Measurements from ENCODE around the gene MRPL23.

The MRPL23 gene

DNA sequence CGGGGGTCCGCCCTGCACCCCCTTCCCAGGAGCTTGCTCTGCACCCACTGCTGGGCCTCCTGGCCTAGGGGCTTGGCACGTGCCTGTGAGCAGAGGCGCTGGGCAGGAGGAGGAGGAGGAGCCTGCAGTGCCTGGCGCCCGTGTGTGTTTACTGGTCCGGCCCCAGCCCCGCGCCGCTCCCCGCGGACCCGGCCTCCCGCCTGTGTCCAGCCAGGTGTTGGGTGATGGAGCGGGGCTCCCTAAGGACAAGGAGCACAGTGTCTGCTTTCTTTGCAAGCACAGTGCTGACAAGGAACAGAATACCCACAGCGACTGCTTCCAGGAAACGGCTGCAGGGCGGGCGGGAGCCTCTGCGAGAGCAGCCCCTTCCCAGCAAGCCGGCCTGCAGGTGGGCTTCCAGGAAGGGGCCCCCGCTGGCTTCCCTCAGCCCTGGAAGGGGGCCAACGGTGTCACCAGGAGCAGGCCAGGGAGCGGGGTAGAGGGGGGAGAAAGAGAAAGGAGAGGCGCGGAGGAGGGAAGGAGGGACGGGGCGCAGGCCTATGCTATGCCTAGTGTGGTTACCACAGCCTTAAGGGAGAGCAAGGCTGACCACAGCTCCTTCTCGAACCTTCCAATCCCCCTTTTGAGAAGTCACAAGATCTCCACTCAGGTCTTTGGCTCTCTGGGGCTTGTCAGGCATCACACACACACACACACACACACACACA is 43.9 kb downstream of the MRPL23 start:
- no peak for DNase-seq (ENCODE audit: low read depth)

DNA sequence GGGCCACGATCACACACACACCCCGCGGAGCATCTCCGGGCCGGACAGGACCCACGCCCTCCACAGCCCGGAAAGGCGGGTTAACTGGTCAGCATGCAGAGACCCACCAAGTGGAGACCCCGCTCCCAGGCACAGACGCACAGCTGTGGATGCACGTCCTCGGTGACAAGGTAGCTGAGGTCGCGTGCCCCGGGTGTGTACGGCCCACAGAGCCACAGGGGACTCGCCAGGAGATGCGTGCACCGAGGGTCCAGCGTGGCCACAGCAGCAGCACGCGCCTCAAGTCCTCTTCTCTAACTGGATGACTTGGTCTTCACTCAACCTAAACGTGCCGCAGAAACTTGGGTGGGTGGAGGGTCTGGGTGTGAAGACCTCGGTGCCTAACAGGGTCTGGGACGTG is 45.0 kb downstream of the MRPL23 start:
- DNase-seq (ENCODE audit: low read depth), result no peak

DNA sequence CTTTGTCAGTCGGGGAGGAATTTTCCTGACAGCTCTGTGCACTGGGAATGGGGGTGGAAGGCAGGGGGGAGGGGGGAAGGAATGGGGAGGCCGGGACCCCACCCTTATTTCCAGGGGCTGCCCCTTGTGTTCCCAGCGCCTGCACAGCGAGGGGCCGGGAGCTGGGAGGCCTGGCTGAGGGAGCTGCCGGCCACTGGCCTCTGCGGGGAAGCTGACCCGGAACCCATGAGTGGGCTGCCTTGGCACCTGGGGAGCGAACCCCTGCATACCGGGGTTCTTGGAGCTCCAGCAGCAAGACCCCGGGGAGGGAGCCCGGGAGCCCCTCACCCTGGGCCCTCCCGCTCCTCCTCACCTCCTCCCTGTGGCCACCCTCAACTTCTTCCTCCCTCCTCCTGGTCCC is 47.0 kb downstream of the MRPL23 start:
- DNase-seq (ENCODE audit: low read depth), result no peak

DNA sequence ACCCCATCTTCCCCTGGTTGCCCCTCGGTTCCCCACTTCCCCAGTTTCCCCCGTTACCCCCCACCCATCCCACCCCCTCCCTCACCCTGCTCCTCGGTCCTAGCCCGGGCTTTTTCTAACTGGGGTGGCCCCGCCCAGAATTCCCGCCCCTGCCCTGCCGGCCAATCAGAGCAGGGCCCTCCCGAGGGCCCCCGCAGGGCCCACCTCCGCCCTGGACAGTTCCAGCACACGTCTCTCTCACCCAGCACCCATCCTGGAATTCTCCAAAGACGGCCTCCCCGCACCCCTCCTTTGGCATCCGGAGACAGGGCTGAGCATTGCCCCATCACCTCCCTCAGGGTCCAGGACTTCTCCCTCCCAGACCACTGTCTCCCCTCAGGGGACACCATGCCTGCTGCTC is 50.6 kb downstream of the MRPL23 start, which contains the start of gene H19:
H19 (minus strand) TSS at position 88 of the 400 bp plus-strand sequence.
- DNase-seq (ENCODE audit: low read depth), result no peak

DNA sequence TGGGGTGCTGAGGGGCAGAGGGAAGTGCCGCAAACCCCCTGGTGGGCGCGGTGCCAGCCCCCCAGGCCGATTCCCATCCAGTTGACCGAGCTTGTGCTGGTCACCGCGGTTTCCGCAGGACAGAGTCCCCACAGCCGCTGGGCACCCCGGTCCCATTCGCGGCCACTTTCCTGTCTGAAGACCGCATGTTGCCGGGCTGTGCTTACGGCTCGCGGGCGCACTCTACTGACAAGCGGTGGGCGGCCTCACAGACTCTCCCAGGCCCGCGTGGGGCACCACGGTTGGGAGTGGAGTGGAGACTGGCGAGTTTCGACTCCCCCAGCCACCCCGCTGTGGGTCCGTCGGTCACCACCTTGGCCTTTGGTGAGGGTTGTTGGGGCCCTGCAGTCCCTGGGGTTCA is 51.2 kb downstream of the MRPL23 start:
- no peak for DNase-seq (ENCODE audit: low read depth)

DNA sequence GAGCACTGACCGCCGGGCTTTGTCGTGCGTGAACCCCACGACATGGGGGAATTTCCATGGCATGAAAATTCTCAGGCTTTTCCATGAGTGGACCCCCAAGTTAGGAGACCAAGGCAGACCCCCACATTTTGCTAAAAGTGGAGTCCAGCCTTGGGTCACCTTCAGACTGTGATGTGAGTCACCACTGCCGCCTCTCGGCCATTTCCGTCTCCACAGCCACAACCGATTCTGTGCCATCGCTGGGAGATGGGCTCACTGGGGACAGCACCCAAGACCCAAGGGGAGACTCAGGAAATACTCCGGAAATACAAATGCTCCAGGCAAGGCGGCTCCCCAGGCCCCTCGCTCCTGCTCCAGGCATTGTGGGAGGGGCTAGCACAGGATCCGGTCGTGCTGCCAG is 51.7 kb downstream of the MRPL23 start:
- DNase-seq (ENCODE audit: low read depth), result no peak

DNA sequence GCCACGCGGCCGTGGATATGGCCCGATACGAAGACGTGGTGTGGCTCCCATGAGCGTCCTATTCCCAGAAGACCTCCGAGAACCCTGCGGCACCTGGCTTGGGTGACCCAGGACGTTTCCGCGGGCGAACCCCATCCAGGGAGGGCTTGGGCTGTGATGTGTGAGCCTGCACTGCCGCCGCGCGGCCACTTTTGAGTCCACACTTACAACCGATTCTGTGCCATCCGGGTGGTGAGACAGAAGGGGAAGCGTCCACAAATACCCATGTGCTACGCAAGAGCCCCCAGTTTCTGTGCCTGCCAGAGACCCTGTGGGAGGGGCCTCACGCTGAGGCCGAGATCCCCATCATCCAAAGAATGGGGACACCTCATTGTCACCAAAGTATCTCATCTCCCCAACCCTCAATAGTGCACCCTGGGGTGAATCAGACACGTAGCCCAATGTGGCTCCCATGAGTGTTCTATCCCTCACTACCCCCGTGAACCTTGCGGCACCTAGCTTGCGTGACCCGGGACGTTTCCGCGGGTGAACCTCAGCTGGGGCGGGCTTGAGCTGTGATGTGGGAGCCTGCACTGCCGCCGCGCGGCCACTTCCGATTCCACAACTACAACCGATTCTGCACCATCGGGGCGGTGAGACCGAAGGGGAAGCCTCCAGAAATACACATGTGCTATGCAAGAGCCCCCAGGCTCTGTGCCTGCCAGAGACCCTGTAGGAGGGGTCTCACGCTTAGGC is 55.1 kb downstream of the MRPL23 start:
- no peak for DNase-seq (ENCODE audit: low read depth)

DNA sequence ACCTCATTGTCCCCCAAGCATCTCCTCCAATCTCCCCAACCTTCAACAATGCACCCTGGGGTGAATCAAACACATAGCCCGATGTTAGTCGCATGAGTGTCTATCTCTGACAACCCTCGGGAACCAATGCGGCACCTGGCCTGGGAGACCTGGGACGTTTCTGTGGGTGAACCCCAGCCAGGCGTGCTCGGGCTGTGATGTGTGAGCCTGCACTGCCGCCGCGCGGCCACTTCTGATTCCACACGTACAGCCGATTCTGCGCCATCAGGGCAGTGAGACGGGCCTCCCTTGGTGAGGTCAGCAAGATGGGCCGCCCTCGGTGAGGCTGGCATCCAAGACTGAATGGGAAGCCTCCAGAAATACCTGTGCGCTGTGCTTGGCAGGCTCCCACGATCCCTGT is 55.7 kb downstream of the MRPL23 start:
- DNase-seq (ENCODE audit: low read depth), result no peak

DNA sequence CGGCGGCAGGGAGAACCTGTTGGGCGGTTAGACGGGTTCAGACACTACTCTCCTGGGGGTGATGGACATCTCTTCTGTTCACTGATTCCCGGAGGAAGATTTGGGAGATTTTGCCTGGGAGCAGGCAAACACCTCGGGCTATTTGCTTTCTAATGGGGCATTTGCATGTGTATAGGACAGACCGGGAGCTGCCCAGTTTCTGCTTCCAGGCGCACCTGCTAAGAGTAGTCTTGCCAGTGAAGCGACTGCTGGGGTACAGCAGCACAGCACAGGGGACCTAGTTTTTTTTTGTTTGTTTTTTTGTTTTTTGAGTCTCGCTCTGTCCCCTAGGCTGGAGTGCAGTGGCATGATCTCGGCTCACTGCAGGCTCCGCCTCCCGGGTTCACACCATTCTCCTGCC is 57.3 kb downstream of the MRPL23 start:
- no peak for DNase-seq (ENCODE audit: low read depth)

Measured in GM04504 (cell line).